Sigmoid colon (tissue), 4 donors: ENCODE data around the gene ONECUT3.

Experiments used
- EP300 ChIP-seq, 4 donors: sonication (generic); formaldehyde crosslinking; IDR thresholded peaks; one replicate each; pipeline ENCODE4 v1.6.1; 2017; ENCODE audit warnings: antibody characterized with exemption in 4 of 4
- POLR2AphosphoS5 ChIP-seq, 4 donors: sonication (generic); formaldehyde crosslinking; IDR thresholded peaks; one replicate each; pipeline ENCODE4 v1.6.1; 2017; ENCODE audit warnings: antibody characterized with exemption in 4 of 4

- TF ChIP-seq EP300 (IDR thresholded peaks at IDR 0.05) (no peak), POLR2AphosphoS5 (IDR thresholded peaks at IDR 0.05) (no peak)
Observed at GRCh38 chr19:1752009-1752756, 1.1 kb upstream of the ONECUT3 start.
